Neural progenitor cell (in vitro differentiated cells): ENCODE results near the gene TRIOBP. TPM values are rescaled to one million over a fixed set of nuclear protein-coding genes. Genes with fewer than 3 reads are reported as not detected.

Experiments
- DNase-seq: peaks from one replicate; pipeline ENCODE4 v3.0.0-alpha.2; 2016; ENCODE audit warnings: low spot score
- H2AFZ ChIP-seq: fragments of 200-600 bp; sonication (generic); replicated peaks from 2 replicates; pipeline ENCODE4 v1.6.1; 2016; ENCODE audit warnings: antibody characterized with exemption
- H3F3A ChIP-seq: fragments of 200-600 bp; sonication (generic); 2 replicates; pipeline ENCODE4 v1.6.1; 2016; ENCODE audit warnings: antibody characterized with exemption, low read depth
- H3K27ac ChIP-seq: fragments of 200-600 bp; sonication (generic); 2 replicates; pipeline ENCODE4 v1.5.1; 2016; ENCODE audit warnings: mild to moderate bottlenecking
- H3K27me3 ChIP-seq: fragments of 200-600 bp; sonication (generic); 2 replicates; pipeline ENCODE4 v1.6.1; 2016; ENCODE audit warnings: mild to moderate bottlenecking, moderate library complexity
- H3K36me3 ChIP-seq: fragments of 200-600 bp; sonication (generic); 2 replicates; pipeline ENCODE4 v1.5.1; 2016
- H3K4me1 ChIP-seq: fragments of 200-600 bp; sonication (generic); 2 replicates; pipeline ENCODE4 v1.6.1; 2016; ENCODE audit warnings: mixed run types
- H3K4me2 ChIP-seq: fragments of 200-600 bp; sonication (generic); 2 replicates; pipeline ENCODE4 v1.6.1; 2016
- H3K4me3 ChIP-seq: fragments of 200-600 bp; sonication (generic); 2 replicates; pipeline ENCODE4 v1.5.1; 2016
- H3K79me2 ChIP-seq: fragments of 200-600 bp; sonication (generic); 2 replicates; pipeline ENCODE4 v1.6.1; 2016; ENCODE audit warnings: low read depth
- H3K9ac ChIP-seq: fragments of 200-600 bp; sonication (generic); 2 replicates; pipeline ENCODE4 v1.6.1; 2016
- H3K9me3 ChIP-seq: fragments of 200-600 bp; sonication (generic); 2 replicates; pipeline ENCODE4 v1.5.1; 2016; ENCODE audit warnings: low read depth
- H4K20me1 ChIP-seq: fragments of 200-600 bp; sonication (generic); 2 replicates; pipeline ENCODE4 v1.6.1; 2016; ENCODE audit warnings: low read depth
- H3K27ac Mint-ChIP-seq: 3 replicates; pipeline ENCODE4 v1.8.0; 2021; ENCODE audit warnings: mixed read lengths
- H3K27me3 Mint-ChIP-seq: 2 replicates; pipeline ENCODE4 v1.8.0; 2022; ENCODE audit warnings: low read depth, mild to moderate bottlenecking, inconsistent platforms, moderate library complexity, mixed read lengths; ENCODE audit not compliant: insufficient read depth
- H3K36me3 Mint-ChIP-seq: 3 replicates; pipeline ENCODE4 v1.8.0; 2021; ENCODE audit warnings: mixed read lengths
- H3K4me1 Mint-ChIP-seq: 3 replicates; pipeline ENCODE4 v1.8.0; 2021; ENCODE audit warnings: mixed read lengths
- H3K4me3 Mint-ChIP-seq: 3 replicates; pipeline ENCODE4 v1.8.0; 2021; ENCODE audit warnings: mild to moderate bottlenecking, moderate library complexity, mixed read lengths
- H3K9me3 Mint-ChIP-seq: 3 replicates; pipeline ENCODE4 v1.8.0; 2020; ENCODE audit warnings: mixed read lengths
- EZH2 ChIP-seq: fragments of 200-600 bp; sonication (generic); IDR thresholded peaks from 2 replicates; pipeline ENCODE4 v1.6.1; 2017; ENCODE audit warnings: antibody characterized with exemption, mild to moderate bottlenecking, moderate library complexity
- EZH2phosphoT487 ChIP-seq: fragments of 200-600 bp; sonication (generic); IDR thresholded peaks from 2 replicates; pipeline ENCODE4 v1.6.1; 2017; ENCODE audit warnings: antibody characterized with exemption
- total RNA-seq: library from RNA; depleted of rRNA; stranded (reverse); fragments of >200 nt; gene quantifications from 2 replicates; pipeline ENCODE4 v1.2.3, GENCODE V29; 2015; ENCODE audit warnings: low replicate concordance
- TF ChIP-seq, protein P1 (sequence below): fragments of 200-600 bp; sonication (generic); IDR thresholded peaks from 2 replicates; pipeline ENCODE4 v1.5.1; 2017; ENCODE audit warnings: antibody characterized with exemption, mild to moderate bottlenecking

The TRIOBP gene
- total RNA-seq, 1 donor from 2014 or later, result 25.2 TPM

DNA sequence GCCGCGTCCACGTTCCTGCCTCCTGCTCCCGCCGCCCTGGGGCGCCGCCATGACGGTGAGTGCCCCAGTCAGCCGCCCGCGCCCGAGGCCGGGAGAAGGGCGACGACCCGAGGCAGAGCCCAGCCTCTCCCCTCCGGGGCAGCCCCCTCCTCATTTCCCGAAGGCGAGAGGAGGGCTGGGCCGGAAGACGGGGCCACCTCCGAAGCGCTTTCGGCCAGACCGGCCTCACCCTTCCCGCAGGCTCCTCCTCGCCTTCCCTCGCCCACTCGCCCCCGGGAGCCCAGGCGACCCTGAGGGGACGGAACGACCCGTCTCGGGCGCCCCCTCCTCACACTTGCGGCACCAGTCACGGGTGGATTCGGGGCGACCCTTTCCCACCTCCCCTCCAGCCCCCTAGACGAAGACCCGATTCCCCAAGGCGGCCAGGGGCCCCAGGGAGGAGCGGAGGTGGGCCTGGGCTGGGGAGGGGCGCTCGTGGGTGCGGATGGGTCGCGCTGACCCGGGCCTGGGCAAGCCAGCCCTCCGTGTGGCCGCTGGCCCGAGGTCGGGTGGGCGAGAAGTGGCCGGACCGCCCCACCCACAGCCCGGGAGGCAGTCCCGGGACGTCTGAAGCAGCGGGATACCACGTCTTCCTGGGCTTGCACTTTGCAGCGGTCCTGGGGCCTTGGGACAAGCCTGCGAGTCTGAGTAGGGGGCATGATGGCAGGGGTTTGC, 49.7 kb downstream of the TRIOBP start:
- H3K4me3 ChIP-seq, result peak overlapping the region; percentile 100
- DNase-seq, result peak; percentile 36
- peaks cover 9% of the 10 kb centered on the region for H3K27me3 Mint-ChIP-seq
- peaks cover 23% of the 10 kb centered on the region for H3K4me1 ChIP-seq
- peak overlapping the region; percentile 94 for H3K4me3 Mint-ChIP-seq
- peak overlapping the region; percentile 84 for H2AFZ ChIP-seq
- H3F3A ChIP-seq, result peaks cover 35% of the 10 kb centered on the region
- peaks cover 52% of the 10 kb centered on the region for H4K20me1 ChIP-seq
- peaks cover 45% of the 10 kb centered on the region for H3K4me1 Mint-ChIP-seq
- H3K27ac ChIP-seq, result no peak overlapping the region
- TF ChIP-seq EZH2phosphoT487 (no peak), EZH2 (no peak)
- TF ChIP-seq, protein P1, sequence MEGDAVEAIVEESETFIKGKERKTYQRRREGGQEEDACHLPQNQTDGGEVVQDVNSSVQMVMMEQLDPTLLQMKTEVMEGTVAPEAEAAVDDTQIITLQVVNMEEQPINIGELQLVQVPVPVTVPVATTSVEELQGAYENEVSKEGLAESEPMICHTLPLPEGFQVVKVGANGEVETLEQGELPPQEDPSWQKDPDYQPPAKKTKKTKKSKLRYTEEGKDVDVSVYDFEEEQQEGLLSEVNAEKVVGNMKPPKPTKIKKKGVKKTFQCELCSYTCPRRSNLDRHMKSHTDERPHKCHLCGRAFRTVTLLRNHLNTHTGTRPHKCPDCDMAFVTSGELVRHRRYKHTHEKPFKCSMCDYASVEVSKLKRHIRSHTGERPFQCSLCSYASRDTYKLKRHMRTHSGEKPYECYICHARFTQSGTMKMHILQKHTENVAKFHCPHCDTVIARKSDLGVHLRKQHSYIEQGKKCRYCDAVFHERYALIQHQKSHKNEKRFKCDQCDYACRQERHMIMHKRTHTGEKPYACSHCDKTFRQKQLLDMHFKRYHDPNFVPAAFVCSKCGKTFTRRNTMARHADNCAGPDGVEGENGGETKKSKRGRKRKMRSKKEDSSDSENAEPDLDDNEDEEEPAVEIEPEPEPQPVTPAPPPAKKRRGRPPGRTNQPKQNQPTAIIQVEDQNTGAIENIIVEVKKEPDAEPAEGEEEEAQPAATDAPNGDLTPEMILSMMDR, result peak; percentile 5
- peak overlapping the region; percentile 86 for H3K27ac Mint-ChIP-seq
- H3K4me2 ChIP-seq, result peak overlapping the region; percentile 99
- peak overlapping the region; percentile 91 for H3K9ac ChIP-seq
- H3K9me3 Mint-ChIP-seq, result no peaks in the 10 kb centered on the region
- H3K79me2 ChIP-seq, result peaks cover 52% of the 10 kb centered on the region
- H3K27me3 ChIP-seq, result no peaks in the 10 kb centered on the region
- H3K36me3 Mint-ChIP-seq, result no peaks in the 10 kb centered on the region
- H3K9me3 ChIP-seq, result no peaks in the 10 kb centered on the region
- H3K36me3 ChIP-seq, result no peaks in the 10 kb centered on the region

DNA sequence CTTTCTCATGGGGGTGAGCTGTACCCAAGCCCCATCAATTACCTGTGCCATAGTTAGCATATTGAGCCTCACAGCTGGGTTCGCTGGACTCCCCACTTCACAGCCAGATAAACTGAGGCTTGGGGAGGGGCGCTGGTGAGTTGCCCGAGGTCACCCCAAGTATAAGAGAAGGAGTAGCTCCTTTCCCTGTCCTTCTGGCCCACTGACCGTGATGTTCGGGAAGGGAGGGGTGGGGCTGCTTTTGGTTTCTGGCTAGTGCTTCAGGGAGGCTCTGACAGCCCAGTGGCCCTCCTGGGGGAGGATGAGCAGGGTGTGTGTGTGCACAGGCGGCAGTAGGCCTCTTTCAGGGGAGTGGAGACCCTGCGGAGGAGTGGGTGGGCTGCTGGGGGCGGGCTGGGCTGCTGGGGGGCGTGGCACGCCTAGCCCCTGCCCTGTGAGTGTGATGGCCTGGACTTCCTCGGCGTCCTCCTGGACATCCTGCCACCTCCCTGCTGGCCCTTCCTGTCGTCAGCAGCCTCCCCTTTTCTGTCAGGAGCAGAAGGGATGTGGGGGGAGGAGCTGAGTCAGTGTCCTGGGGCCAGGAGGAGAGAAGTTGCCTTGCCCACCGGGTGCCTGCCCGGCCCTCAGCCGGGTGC, 50.3 kb downstream of the TRIOBP start:
- Histone ChIP-seq H3K27me3 (no peaks in the 10 kb centered on the region), H3K9ac (peak overlapping the region; percentile 91), H2AFZ (no peak overlapping the region), H4K20me1 (peaks cover 58% of the 10 kb centered on the region), H3K4me2 (peak overlapping the region; percentile 99), H3K4me3 (peak overlapping the region; percentile 100), H3F3A (peaks cover 34% of the 10 kb centered on the region), H3K79me2 (peaks cover 52% of the 10 kb centered on the region), H3K9me3 (no peaks in the 10 kb centered on the region), H3K4me1 (peaks cover 30% of the 10 kb centered on the region), H3K36me3 (no peaks in the 10 kb centered on the region), H3K27ac (no peak overlapping the region)
- Mint-ChIP-seq H3K27ac (peak overlapping the region; percentile 86), H3K4me1 (peaks cover 47% of the 10 kb centered on the region), H3K36me3 (no peaks in the 10 kb centered on the region), H3K27me3 (peaks cover 9% of the 10 kb centered on the region), H3K9me3 (no peaks in the 10 kb centered on the region), H3K4me3 (peak overlapping the region; percentile 94)
- peak; percentile 31 for DNase-seq
- TF ChIP-seq, protein P1, result no peak
- no peak for TF ChIP-seq EZH2phosphoT487
- no peak for TF ChIP-seq EZH2

DNA sequence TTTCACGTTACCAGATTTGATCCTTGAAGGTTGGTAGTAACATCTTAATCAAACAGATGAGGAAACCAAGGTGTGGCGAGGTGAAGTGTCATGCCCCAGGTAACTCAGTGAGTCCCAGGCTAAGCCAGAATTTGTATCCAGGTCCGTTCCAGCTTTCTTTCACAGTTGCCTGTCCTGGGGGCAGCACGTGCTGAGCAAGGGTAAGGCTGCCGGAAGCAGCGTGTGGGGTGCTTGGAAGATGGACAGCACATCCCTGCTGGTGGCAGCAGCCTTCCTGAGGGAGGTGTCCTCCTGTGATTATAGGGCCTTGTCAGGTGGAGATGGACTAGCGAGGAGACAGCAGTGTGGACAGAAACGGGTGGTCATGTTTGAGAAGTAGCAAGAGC, 50.9 kb downstream of the TRIOBP start:
- TF ChIP-seq EZH2phosphoT487 (no peak), EZH2 (no peak)
- TF ChIP-seq, protein P1, result no peak
- Histone ChIP-seq H3F3A (peaks cover 31% of the 10 kb centered on the region), H3K4me1 (peaks cover 31% of the 10 kb centered on the region), H3K9me3 (no peaks in the 10 kb centered on the region), H3K27me3 (no peaks in the 10 kb centered on the region), H4K20me1 (peaks cover 63% of the 10 kb centered on the region), H3K9ac (no peak overlapping the region), H2AFZ (no peak overlapping the region), H3K27ac (no peak overlapping the region), H3K4me2 (peak overlapping the region; percentile 99), H3K36me3 (no peaks in the 10 kb centered on the region), H3K79me2 (peaks cover 52% of the 10 kb centered on the region), H3K4me3 (peak overlapping the region; percentile 100)
- H3K4me3 Mint-ChIP-seq, result peak overlapping the region; percentile 94
- H3K27ac Mint-ChIP-seq, result no peak overlapping the region
- H3K27me3 Mint-ChIP-seq, result peaks cover 9% of the 10 kb centered on the region
- H3K36me3 Mint-ChIP-seq, result no peaks in the 10 kb centered on the region
- no peak for DNase-seq
- H3K9me3 Mint-ChIP-seq, result no peaks in the 10 kb centered on the region
- peaks cover 45% of the 10 kb centered on the region for H3K4me1 Mint-ChIP-seq
